Chondrocyte (in vitro differentiated cells): ENCODE data around the gene C11orf87. TPM values are rescaled to one million over a fixed set of nuclear protein-coding genes. Genes with fewer than 3 reads are reported as not detected.

Experiments
- DNase-seq: peaks from one replicate; pipeline ENCODE4 v3.0.0; 2021; ENCODE audit warnings: mixed read lengths, low spot score
- H3K27ac Mint-ChIP-seq: one replicate; pipeline ENCODE4 v1.8.0; 2021; ENCODE audit warnings: mild to moderate bottlenecking, moderate library complexity, mixed read lengths; ENCODE audit not compliant: unreplicated experiment
- H3K27me3 Mint-ChIP-seq: 2 replicates; pipeline ENCODE4 v1.8.0; 2021; ENCODE audit warnings: low read depth, mixed read lengths
- H3K36me3 Mint-ChIP-seq: 2 replicates; pipeline ENCODE4 v1.8.0; 2021; ENCODE audit warnings: low read depth, mixed read lengths
- H3K4me1 Mint-ChIP-seq: 2 replicates; pipeline ENCODE4 v1.8.0; 2021; ENCODE audit warnings: low read depth, mild to moderate bottlenecking, mixed read lengths
- H3K4me3 Mint-ChIP-seq: one replicate; pipeline ENCODE4 v1.8.0; 2021; ENCODE audit warnings: mild to moderate bottlenecking, moderate library complexity, mixed read lengths; ENCODE audit not compliant: unreplicated experiment
- H3K9me3 Mint-ChIP-seq: 2 replicates; pipeline ENCODE4 v1.8.0; 2021; ENCODE audit warnings: low read depth, mixed read lengths
- long read RNA-seq: library from polyadenylated mRNA; stranded (forward); transcript quantifications from one replicate; pipeline ENCODE4 v2.0.0, GENCODE V29; 2021
- total RNA-seq: library from RNA; stranded (reverse); gene quantifications from 3 replicates; pipeline ENCODE4 v1.2.1, GENCODE V29; 2021
- TF ChIP-seq, protein P1 (sequence below): fragments of 200-600 bp; sonication (generic); IDR thresholded peaks from 2 replicates; pipeline ENCODE4 v1.5.0; 2021; ENCODE audit warnings: antibody characterized with exemption, mild to moderate bottlenecking, moderate library complexity

The C11orf87 gene
- 0.05 to 0.36 TPM (median 0.15 TPM) in 3 replicates for total RNA-seq
- long read RNA-seq: 0 reads

DNA sequence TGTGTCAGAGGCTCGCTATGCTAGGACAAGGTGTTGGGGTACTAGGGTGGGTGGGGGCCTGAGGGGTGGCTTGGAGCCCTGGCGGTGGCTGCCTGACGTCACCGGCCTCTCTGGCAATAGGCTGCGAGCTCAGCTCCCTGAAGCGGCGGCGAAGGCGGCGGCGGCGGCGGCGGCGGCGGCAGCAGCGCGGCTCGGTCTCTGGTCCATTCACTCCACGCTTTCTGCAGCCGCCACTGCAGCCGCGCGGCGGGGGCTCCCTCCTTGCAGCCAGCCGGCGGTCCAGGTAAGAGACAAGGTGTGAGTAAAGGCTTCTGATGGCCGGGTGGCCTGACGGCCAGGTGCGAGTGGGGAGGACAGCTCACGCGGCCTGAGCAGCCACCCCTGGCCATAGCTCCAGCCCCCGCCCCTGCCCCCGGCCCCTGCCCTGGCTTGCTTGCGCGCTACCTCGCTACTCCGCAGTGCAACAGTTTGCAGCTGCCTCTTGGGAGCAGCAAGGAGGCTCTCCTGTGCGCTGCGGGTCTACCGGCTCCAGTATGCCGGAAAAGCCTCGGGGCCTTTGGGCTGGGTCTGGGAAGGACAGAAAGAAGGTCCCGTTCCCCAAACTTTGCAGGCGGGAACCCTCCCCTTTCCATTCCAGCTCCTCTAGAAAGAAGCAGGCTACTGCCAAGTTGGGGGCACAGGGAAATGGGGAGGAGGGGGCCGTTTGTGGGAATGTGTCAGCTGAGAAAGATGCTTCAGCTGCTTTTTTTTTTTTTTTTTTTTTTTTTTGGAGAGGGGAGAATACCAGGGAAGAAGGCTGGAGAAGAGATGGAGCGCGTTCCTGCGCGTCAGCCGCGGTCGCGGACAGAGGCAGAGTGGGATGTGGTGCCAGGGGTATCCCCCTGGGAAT is at the start of gene C11orf87:
Gene C11orf87, plus strand, starts transcription at position 210 of the 889 bp plus-strand sequence. CDS start 1,444 bp downstream, outside the sequence.
- Mint-ChIP-seq H3K27me3 (peaks cover 31% of the 10 kb centered on the region), H3K4me3 (peak within 1 kb of the TSS; percentile 81), H3K9me3 (no peaks in the 10 kb centered on the region), H3K27ac (no peak within 1 kb of the TSS), H3K4me1 (peaks cover 18% of the 10 kb centered on the region), H3K36me3 (no peaks in the 10 kb centered on the region)
- DNase-seq: no peak
- TF ChIP-seq, protein P1, sequence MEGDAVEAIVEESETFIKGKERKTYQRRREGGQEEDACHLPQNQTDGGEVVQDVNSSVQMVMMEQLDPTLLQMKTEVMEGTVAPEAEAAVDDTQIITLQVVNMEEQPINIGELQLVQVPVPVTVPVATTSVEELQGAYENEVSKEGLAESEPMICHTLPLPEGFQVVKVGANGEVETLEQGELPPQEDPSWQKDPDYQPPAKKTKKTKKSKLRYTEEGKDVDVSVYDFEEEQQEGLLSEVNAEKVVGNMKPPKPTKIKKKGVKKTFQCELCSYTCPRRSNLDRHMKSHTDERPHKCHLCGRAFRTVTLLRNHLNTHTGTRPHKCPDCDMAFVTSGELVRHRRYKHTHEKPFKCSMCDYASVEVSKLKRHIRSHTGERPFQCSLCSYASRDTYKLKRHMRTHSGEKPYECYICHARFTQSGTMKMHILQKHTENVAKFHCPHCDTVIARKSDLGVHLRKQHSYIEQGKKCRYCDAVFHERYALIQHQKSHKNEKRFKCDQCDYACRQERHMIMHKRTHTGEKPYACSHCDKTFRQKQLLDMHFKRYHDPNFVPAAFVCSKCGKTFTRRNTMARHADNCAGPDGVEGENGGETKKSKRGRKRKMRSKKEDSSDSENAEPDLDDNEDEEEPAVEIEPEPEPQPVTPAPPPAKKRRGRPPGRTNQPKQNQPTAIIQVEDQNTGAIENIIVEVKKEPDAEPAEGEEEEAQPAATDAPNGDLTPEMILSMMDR: peak; percentile 23

DNA sequence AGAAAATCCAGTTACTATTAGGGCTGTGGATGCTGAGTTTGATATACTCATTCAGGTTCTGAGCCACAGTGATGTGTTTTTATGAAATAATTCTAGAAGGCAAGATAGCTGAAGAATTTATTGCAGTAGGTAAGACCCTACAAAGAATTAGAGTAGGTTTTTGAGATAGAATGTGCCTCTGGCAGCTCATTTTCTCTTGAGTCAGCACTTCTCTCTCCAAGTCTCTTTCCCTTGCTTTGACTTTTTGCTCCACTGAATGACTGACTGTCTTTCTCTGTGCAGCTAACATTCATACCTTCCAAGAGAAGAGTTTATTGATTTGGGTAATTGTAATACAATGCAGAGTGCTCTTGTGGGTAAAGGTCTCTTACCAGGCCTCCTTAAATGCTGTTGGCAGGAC is 48.0 kb upstream of the C11orf87 start:
- Mint-ChIP-seq H3K27me3 (peaks cover 27% of the 10 kb centered on the region), H3K4me1 (no peaks in the 10 kb centered on the region)

DNA sequence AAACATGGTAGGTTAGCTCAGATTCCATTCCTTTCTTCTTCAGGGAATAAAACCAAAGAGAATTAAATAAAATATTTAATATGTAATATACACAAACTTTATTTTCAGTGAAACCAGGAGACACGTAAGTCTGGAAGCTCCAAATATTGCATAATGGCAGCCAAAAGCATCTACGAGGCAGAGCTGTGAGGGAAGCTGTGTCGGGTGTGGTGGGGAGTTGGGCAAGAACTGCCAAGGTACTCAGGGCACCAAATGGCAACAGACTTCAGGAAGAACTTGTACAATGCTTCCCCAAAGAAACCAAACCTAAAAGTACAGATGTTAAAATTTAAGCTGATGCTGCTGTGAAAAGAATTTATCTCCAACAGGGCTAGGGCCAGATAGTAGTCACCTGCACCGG is 47.5 kb upstream of the C11orf87 start:
- Mint-ChIP-seq H3K27ac (no peak overlapping the region), H3K27me3 (peaks cover 25% of the 10 kb centered on the region), H3K36me3 (no peaks in the 10 kb centered on the region), H3K9me3 (peaks cover 4% of the 10 kb centered on the region), H3K4me3 (no peak overlapping the region), H3K4me1 (no peaks in the 10 kb centered on the region)
- DNase-seq: no peak
- TF ChIP-seq, protein P1: no peak

More for the DNA sequence above, 48.0 kb upstream of the C11orf87 start:
- Mint-ChIP-seq H3K9me3 (peaks cover 6% of the 10 kb centered on the region), H3K27ac (no peak overlapping the region), H3K4me3 (no peak overlapping the region), H3K36me3 (peaks cover 2% of the 10 kb centered on the region)
- TF ChIP-seq, protein P1: no peak
- DNase-seq: no peak

DNA sequence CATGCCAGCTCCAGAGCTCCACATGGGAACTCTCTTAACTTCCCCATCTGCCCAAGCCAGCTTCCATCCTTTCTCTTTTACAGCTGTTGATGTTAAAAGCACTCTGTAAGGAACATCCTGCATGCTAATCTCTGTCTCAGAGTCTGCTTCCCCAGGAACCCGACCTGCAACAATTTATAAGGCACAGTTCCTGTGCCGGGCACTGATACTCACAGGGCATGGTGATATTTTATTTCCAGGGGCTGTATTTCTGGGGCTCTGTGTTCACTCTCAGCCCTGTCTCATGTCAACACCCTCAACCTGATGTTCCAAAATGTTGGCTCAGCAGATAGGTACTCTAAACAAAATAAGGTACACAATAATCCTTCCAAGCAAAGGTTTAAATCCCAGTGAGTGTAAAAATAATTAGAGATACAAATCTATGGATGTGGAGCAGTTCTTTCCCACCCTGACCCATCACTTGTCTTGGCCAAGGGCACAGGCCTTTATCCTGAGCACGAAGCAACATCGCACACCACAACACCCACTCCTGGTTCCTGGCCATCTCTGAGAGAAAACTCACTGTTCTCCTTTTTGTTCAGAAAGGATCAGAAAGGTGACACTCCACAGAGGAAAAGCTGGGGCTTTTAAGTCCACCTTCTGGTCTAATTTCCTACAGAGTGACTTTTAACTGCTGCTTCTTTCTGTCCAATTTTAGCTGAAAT is 44.8 kb upstream of the C11orf87 start:
- Mint-ChIP-seq H3K27ac (no peak overlapping the region), H3K4me3 (no peak overlapping the region), H3K27me3 (peaks cover 30% of the 10 kb centered on the region), H3K9me3 (no peaks in the 10 kb centered on the region), H3K36me3 (no peaks in the 10 kb centered on the region), H3K4me1 (no peaks in the 10 kb centered on the region)
- TF ChIP-seq, protein P1: no peak
- no peak for DNase-seq

DNA sequence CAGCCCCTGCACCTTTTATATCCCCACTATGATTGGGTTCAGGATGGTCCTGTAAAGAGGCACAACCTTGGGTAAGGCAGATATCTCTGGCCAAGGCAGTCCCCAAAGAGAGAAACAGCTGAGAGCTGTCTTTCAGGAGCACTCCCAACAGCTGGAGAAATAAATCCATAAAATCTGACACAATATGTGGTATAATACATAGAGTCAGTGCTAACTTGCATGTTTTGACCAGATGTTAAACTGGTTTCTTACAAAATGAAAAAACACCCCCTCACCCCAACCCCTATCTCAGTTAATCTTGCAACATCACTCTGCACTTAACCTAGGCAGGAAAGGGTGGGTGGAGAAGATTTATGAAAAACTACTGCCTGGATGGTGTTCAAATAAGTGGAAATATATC is 44.0 kb upstream of the C11orf87 start:
- H3K36me3 Mint-ChIP-seq: no peaks in the 10 kb centered on the region
- no peak for DNase-seq

More for the DNA sequence above, 44.0 kb upstream of the C11orf87 start:
- Mint-ChIP-seq H3K27ac (no peak overlapping the region), H3K4me3 (no peak overlapping the region), H3K27me3 (peaks cover 32% of the 10 kb centered on the region), H3K9me3 (no peaks in the 10 kb centered on the region), H3K4me1 (no peaks in the 10 kb centered on the region)
- TF ChIP-seq, protein P1: no peak
